Transverse colon (tissue), 4 donors: Measurements from ENCODE around the gene LNX1.

Source experiments
- CTCF ChIP-seq, 5 experiments: fragments of 200-600 bp in 3 of 5; fragments of 450-650 bp in 2 of 5; sonication (generic) in 3 of 5; IDR thresholded peaks; 1 replicate in 2 of 5; 2 replicates in 3 of 5; pipeline ENCODE4 v1.5.1; 2016 to 2017; ENCODE audit warnings: antibody characterized with exemption in 5 of 5, inconsistent platforms in 3 of 5, mild to moderate bottlenecking in 2 of 5, moderate library complexity in 1 of 5
- POLR2A ChIP-seq: fragments of 450-650 bp; IDR thresholded peaks from one replicate; pipeline ENCODE4 v1.6.1; 2016; ENCODE audit warnings: antibody characterized with exemption, mild to moderate bottlenecking, moderate library complexity
- POLR2AphosphoS5 ChIP-seq, 3 donors: sonication (generic); formaldehyde crosslinking; IDR thresholded peaks; one replicate each; pipeline ENCODE4 v1.6.1; 2016; ENCODE audit warnings: antibody characterized with exemption in 3 of 3

GRCh38 chr4:53541577-53542206, 49.6 kb downstream of the LNX1 start:
- no peak for TF ChIP-seq CTCF (IDR thresholded peaks at IDR 0.05)
- peak in 2 of 3 donors; percentile 38 to 41 for TF ChIP-seq POLR2AphosphoS5 (IDR thresholded peaks at IDR 0.05)
- TF ChIP-seq POLR2A: no peak
